Measurements from ENCODE around the gene TMED10.

The TMED10 gene

GRCh38 chr14:75142494-75142893 lies 33.9 kb downstream of the TMED10 start:
- no peak overlapping the region for H3K4me3 ChIP-seq (replicated peaks; ENCODE audit: low read depth, low read length)
- DNase-seq (ENCODE audit: extremely low read depth, insufficient read length) = no peak
- no peaks in the 10 kb centered on the region for H3K27me3 ChIP-seq (replicated peaks; ENCODE audit: control insufficient read depth, insufficient read depth, low read length)
- H3K36me3 ChIP-seq (ENCODE audit: control insufficient read depth, insufficient read depth, low read length) = peaks cover 2% of the 10 kb centered on the region; the same call in 1 of the 2 replicates
- TF ChIP-seq, protein P1, sequence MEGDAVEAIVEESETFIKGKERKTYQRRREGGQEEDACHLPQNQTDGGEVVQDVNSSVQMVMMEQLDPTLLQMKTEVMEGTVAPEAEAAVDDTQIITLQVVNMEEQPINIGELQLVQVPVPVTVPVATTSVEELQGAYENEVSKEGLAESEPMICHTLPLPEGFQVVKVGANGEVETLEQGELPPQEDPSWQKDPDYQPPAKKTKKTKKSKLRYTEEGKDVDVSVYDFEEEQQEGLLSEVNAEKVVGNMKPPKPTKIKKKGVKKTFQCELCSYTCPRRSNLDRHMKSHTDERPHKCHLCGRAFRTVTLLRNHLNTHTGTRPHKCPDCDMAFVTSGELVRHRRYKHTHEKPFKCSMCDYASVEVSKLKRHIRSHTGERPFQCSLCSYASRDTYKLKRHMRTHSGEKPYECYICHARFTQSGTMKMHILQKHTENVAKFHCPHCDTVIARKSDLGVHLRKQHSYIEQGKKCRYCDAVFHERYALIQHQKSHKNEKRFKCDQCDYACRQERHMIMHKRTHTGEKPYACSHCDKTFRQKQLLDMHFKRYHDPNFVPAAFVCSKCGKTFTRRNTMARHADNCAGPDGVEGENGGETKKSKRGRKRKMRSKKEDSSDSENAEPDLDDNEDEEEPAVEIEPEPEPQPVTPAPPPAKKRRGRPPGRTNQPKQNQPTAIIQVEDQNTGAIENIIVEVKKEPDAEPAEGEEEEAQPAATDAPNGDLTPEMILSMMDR (IDR thresholded peaks at IDR 0.05; ENCODE audit: insufficient read depth, low read length, poor library complexity, severe bottlenecking) = no peak

DNA sequence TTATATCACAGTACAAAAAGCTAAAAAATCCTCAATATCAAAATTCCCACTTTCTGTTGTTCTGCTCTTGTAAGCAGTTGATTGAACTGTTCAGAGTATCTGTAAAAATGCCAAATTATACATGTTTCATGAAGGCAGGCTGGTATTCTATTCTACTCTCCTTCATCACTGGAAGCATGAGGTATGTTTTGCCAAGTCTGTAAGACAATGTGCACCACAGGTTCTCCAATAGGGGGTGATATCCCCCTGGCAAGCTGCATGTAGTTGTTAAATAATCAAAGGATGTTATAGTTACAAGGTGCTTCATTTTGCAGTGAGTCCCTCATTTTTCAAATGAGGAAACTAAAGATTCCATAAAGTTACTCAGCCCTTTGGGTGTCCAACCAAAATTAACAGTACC lies 34.4 kb downstream of the TMED10 start:
- TF ChIP-seq, protein P1 (IDR thresholded peaks at IDR 0.05; ENCODE audit: insufficient read depth, low read length, poor library complexity, severe bottlenecking) = peak; percentile 33
- DNase-seq (ENCODE audit: extremely low read depth, insufficient read length) = no peak
- Histone ChIP-seq H3K4me3 (replicated peaks; ENCODE audit: low read depth, low read length) (no peak overlapping the region), H3K36me3 (ENCODE audit: control insufficient read depth, insufficient read depth, low read length) (peaks cover 2% of the 10 kb centered on the region; the same call in 1 of the 2 replicates), H3K27me3 (replicated peaks; ENCODE audit: control insufficient read depth, insufficient read depth, low read length) (no peaks in the 10 kb centered on the region)

GRCh38 chr14:75141062-75141461 lies 35.4 kb downstream of the TMED10 start:
- Histone ChIP-seq H3K4me3 (replicated peaks; ENCODE audit: low read depth, low read length) (no peak overlapping the region), H3K27me3 (replicated peaks; ENCODE audit: control insufficient read depth, insufficient read depth, low read length) (no peaks in the 10 kb centered on the region), H3K36me3 (ENCODE audit: control insufficient read depth, insufficient read depth, low read length) (peaks cover under 1% of the 10 kb centered on the region; the same call in 1 of the 2 replicates)
- DNase-seq (ENCODE audit: extremely low read depth, insufficient read length) = no peak
- TF ChIP-seq, protein P1 (IDR thresholded peaks at IDR 0.05; ENCODE audit: insufficient read depth, low read length, poor library complexity, severe bottlenecking) = no peak

GRCh38 chr14:75140620-75141019 lies 35.8 kb downstream of the TMED10 start:
- Histone ChIP-seq H3K27me3 (replicated peaks; ENCODE audit: control insufficient read depth, insufficient read depth, low read length) (no peaks in the 10 kb centered on the region), H3K36me3 (ENCODE audit: control insufficient read depth, insufficient read depth, low read length) (no peaks in the 10 kb centered on the region; the same call in 1 of the 2 replicates), H3K4me3 (replicated peaks; ENCODE audit: low read depth, low read length) (no peak overlapping the region)
- no peak for DNase-seq (ENCODE audit: extremely low read depth, insufficient read length)
- TF ChIP-seq, protein P1 (IDR thresholded peaks at IDR 0.05; ENCODE audit: insufficient read depth, low read length, poor library complexity, severe bottlenecking) = no peak

GRCh38 chr14:75139185-75139584 lies 37.2 kb downstream of the TMED10 start:
- no peak for DNase-seq (ENCODE audit: extremely low read depth, insufficient read length)
- TF ChIP-seq, protein P1 (IDR thresholded peaks at IDR 0.05; ENCODE audit: insufficient read depth, low read length, poor library complexity, severe bottlenecking) = no peak
- Histone ChIP-seq H3K36me3 (ENCODE audit: control insufficient read depth, insufficient read depth, low read length) (peaks cover 4% of the 10 kb centered on the region), H3K27me3 (replicated peaks; ENCODE audit: control insufficient read depth, insufficient read depth, low read length) (no peaks in the 10 kb centered on the region), H3K4me3 (replicated peaks; ENCODE audit: low read depth, low read length) (no peak overlapping the region)

DNA sequence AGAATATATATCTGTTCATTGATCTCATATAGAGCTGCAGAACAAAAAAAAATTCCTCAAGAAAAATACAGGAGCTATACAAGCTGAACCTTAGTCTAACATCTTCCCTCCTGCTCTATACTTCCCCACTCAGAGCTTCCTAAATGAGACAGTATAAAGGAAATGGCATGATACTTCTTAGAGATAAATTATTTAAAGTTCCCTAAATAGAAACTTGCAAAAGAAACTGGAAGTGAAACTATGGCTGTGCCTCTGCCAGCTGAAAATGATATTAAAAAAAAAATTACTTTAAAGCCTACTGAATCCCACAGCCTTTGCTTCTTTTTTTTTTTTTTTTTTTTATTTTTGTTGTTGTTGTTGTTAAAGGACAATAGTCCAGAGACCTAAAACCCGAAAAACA lies 37.9 kb downstream of the TMED10 start:
- Histone ChIP-seq H3K36me3 (ENCODE audit: control insufficient read depth, insufficient read depth, low read length) (peaks cover 4% of the 10 kb centered on the region), H3K4me3 (replicated peaks; ENCODE audit: low read depth, low read length) (no peak overlapping the region), H3K27me3 (replicated peaks; ENCODE audit: control insufficient read depth, insufficient read depth, low read length) (no peaks in the 10 kb centered on the region)
- DNase-seq (ENCODE audit: extremely low read depth, insufficient read length) = no peak
- TF ChIP-seq, protein P1 (IDR thresholded peaks at IDR 0.05; ENCODE audit: insufficient read depth, low read length, poor library complexity, severe bottlenecking) = no peak

Measured in GM06990 (cell line).